Heart right ventricle (tissue), 16 donors: Measurements from ENCODE around the gene SULF2. TPM values are rescaled to one million over a fixed set of nuclear protein-coding genes. Genes with fewer than 3 reads are reported as not detected.

Experiments used
- ATAC-seq, 8 donors: fragments of 200-7000 bp; cut with Tn5 transposase; one replicate each; pipeline ENCODE4 v1.9.1; 2020; ENCODE audit warnings: mild to moderate bottlenecking in 8 of 8, moderate library complexity in 8 of 8, moderate number of reproducible peaks in 1 of 8
- DNase-seq, 2 donors: peaks; one replicate each; pipeline ENCODE4 v3.0.0-alpha.2; 2020
- H3K27ac ChIP-seq, 10 donors: fragments of 200-600 bp; sonication (generic) in 2 of 10; one replicate each; pipeline versions ENCODE4 v1.5.0 to v1.8.0; 2020 to 2022; ENCODE audit warnings: mild to moderate bottlenecking in 3 of 10
- H3K27me3 ChIP-seq, 7 donors: fragments of 200-600 bp; one replicate each; pipeline ENCODE4 v1.8.0; 2021 to 2022; ENCODE audit warnings: mild to moderate bottlenecking in 2 of 7
- H3K36me3 ChIP-seq, 9 donors: fragments of 200-600 bp; sonication (generic) in 1 of 9; one replicate each; pipeline versions ENCODE4 v1.5.0 to v1.8.0; 2020 to 2022; ENCODE audit warnings: mild to moderate bottlenecking in 2 of 9
- H3K4me1 ChIP-seq, 9 donors: fragments of 200-600 bp; sonication (generic) in 1 of 9; one replicate each; pipeline versions ENCODE4 v1.5.0 to v1.8.0; 2020 to 2022; ENCODE audit warnings: mild to moderate bottlenecking in 4 of 9
- H3K4me3 ChIP-seq, 10 donors: fragments of 200-600 bp; sonication (generic) in 2 of 10; one replicate each; pipeline versions ENCODE4 v1.5.0 to v1.8.0; 2020 to 2022; ENCODE audit warnings: mild to moderate bottlenecking in 7 of 10, moderate library complexity in 2 of 10
- H3K9me3 ChIP-seq, 11 donors: fragments of 200-600 bp in 10 of 11; sonication (generic) in 2 of 11; one replicate each; pipeline versions ENCODE4 v1.5.0 to v1.8.0; 2013 to 2022; ENCODE audit warnings: mild to moderate bottlenecking in 2 of 11, control low read depth in 1 of 11, moderate library complexity in 1 of 11
- WGBS, 2 donors: extraction: QIAGEN DNeasy Blood & Tissue Kit; methylation state at CpG; one replicate each; pipeline ENCODE4 v1.1.7; 2013; ENCODE audit warnings: inconsistent platforms in 1 of 2; 5-methylcytosine and 5-hydroxymethylcytosine counted together
- intact Hi-C, 10 donors: fragments of 100-400 bp; cut with DNase I; formaldehyde crosslinking; loops; one replicate each; pipeline versions ENCODE4 v1.11.1 to v1.14.2; 2022
- polyA plus RNA-seq, 2 donors: library from polyadenylated mRNA; stranded (reverse); fragments of 200-250 nt; gene quantifications; one replicate each; pipeline ENCODE4 v1.2.3, GENCODE V29; 2013
- total RNA-seq, 10 donors: library from RNA; stranded (reverse); fragmentation: NEBNext Ultra II Directional in 3 of 10; extraction: Animal tissue kit (Norgen Biotek cat#: 25700) in 3 of 10; gene quantifications; one replicate each; pipeline versions ENCODE4 v1.2.1 to v1.2.4, GENCODE V29; 2021 to 2023
- TF ChIP-seq, protein P1 (sequence below), 9 donors: fragments of 200-600 bp; sonication (generic) in 2 of 9; IDR thresholded peaks; one replicate each; pipeline versions ENCODE4 v1.5.0 to v1.8.0; 2021 to 2022; ENCODE audit warnings: antibody characterized with exemption in 9 of 9, mild to moderate bottlenecking in 5 of 9, moderate library complexity in 1 of 9
- donor health status: Arrhythmogenic right ventricular cardiomyopathy.
- donor health status: ischemic (EF 13 %, LVEDD 7.1; RV severe dilation, severe dysfunction).
- donor health status: healthy with polysubstance abuse.
- donor health status: DM: no; HTN: yes; CAD: no.
- donor health status: DM: no; HTN: no; CAD: no.
- donor health status: ischemic (EF 25% LVEDD 6.9; RV normal size, moderate dysfunction).
- donor health status: ischemic (EF 25% LVEDD 5.7; RV mildly dilated, moderate dysfunction).
- donor health status: healthy.
- donor health status: DM: yes; HTN: yes; CAD: no.
- donor health status: Ischemic cardiomyopathy.
- donor health status: ischemic (EF 35%, LVEDD 5.7; RV mildly dilated, moderate dysfunction).
- donor health status: nonischemic (EF 11% LVEDD 7.7; RV severe dilation, severe dysfunction).
- donor health status: DM: yes; HTN: yes; CAD: no.
- donor health status: PGD.
- donor health status: ischemic (EF 29% LVEDD 5.4; RV normal size, mild dysfunction).
- donor health status: nonischemic (EF 23%, LVEDD 6.1; RV moderate dilation, normal function).

SULF2 gene
- total and polyA plus RNA-seq, 12 donors = 16.7 to 40.6 (median 26.4) TPM

- Histone ChIP-seq H3K4me1 (peaks cover 0 to 35% (median 20%) of the 10 kb centered on the region in 9 donors), H3K9me3 (no peaks in the 10 kb centered on the region), H3K27ac (no peak overlapping the region), H3K27me3 (no peaks in the 10 kb centered on the region), H3K36me3 (peaks cover 0 to 27% (median 0%) of the 10 kb centered on the region in 9 donors), H3K4me3 (no peak overlapping the region)
- DNase-seq = no peak
- TF ChIP-seq, protein P1, sequence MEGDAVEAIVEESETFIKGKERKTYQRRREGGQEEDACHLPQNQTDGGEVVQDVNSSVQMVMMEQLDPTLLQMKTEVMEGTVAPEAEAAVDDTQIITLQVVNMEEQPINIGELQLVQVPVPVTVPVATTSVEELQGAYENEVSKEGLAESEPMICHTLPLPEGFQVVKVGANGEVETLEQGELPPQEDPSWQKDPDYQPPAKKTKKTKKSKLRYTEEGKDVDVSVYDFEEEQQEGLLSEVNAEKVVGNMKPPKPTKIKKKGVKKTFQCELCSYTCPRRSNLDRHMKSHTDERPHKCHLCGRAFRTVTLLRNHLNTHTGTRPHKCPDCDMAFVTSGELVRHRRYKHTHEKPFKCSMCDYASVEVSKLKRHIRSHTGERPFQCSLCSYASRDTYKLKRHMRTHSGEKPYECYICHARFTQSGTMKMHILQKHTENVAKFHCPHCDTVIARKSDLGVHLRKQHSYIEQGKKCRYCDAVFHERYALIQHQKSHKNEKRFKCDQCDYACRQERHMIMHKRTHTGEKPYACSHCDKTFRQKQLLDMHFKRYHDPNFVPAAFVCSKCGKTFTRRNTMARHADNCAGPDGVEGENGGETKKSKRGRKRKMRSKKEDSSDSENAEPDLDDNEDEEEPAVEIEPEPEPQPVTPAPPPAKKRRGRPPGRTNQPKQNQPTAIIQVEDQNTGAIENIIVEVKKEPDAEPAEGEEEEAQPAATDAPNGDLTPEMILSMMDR (IDR thresholded peaks at IDR 0.05) = no peak
- ATAC-seq = no peak
- WGBS, 2 donors = 92 to 94% methylated on average over 5 of the region's 5 CpGs
- intact Hi-C loops = no loop called here
These were observed 33.8 kb downstream of the SULF2 start for GRCh38 chr20:47751449-47751848.

GRCh38 chr20:47749339-47749738 lies 35.9 kb downstream of the SULF2 start:
- H3K4me3 ChIP-seq = no peak overlapping the region
- H3K4me1 ChIP-seq = peaks cover 0 to 35% (median 20%) of the 10 kb centered on the region in 9 donors
- H3K9me3 ChIP-seq = no peaks in the 10 kb centered on the region
- 39 to 43% methylated on average over 4 of the region's 4 CpGs for WGBS, 2 donors
- peak overlapping the region in 8 of 10 donors; percentile 4 to 70 (median 40) for H3K27ac ChIP-seq
- no peaks in the 10 kb centered on the region for H3K27me3 ChIP-seq
- intact Hi-C loops = loop anchor here in 1 of 10 donors (1.0 to 2.0 kb wide), 2 partner anchors 19 to 24 kb away; no protein-coding TSS in a partner anchor
- DNase-seq (peak in 1 of 2 donors; percentile 47), ATAC-seq (peak; percentile 63 to 87 (median 84))
- TF ChIP-seq, protein P1 (IDR thresholded peaks at IDR 0.05) = no peak
- H3K36me3 ChIP-seq = peaks cover 0 to 20% (median 0%) of the 10 kb centered on the region in 9 donors

- peak in 4 of 8 donors; percentile 22 to 59 (median 36) for ATAC-seq
- Histone ChIP-seq H3K4me1 (peaks cover 0 to 35% (median 20%) of the 10 kb centered on the region in 9 donors), H3K36me3 (peaks cover 0 to 20% (median 0%) of the 10 kb centered on the region in 9 donors), H3K27ac (peak overlapping the region in 9 of 10 donors; percentile 4 to 70 (median 55)), H3K9me3 (no peaks in the 10 kb centered on the region), H3K4me3 (no peak overlapping the region), H3K27me3 (no peaks in the 10 kb centered on the region)
- intact Hi-C loops = loop anchor here in 1 of 10 donors (1.0 to 2.0 kb wide), 2 partner anchors 20 to 24 kb away; no protein-coding TSS in a partner anchor
- DNase-seq = no peak
- TF ChIP-seq, protein P1 (IDR thresholded peaks at IDR 0.05) = no peak
- WGBS, 2 donors = 67 to 84% methylated on average over 5 of the region's 5 CpGs
These were observed 36.5 kb downstream of the SULF2 start for GRCh38 chr20:47748823-47749222.

GRCh38 chr20:47748069-47748468 lies 37.2 kb downstream of the SULF2 start:
- peak overlapping the region in 7 of 10 donors; percentile 25 to 70 (median 64) for H3K27ac ChIP-seq
- H3K27me3 ChIP-seq = no peaks in the 10 kb centered on the region
- intact Hi-C loops = loop anchor here in 1 of 10 donors (2.0 kb wide), 1 partner anchor 21 kb away; no protein-coding TSS in a partner anchor
- TF ChIP-seq, protein P1 (IDR thresholded peaks at IDR 0.05) = no peak
- H3K4me1 ChIP-seq = peaks cover 0 to 35% (median 20%) of the 10 kb centered on the region in 9 donors
- no peak overlapping the region for H3K4me3 ChIP-seq
- DNase-seq (no peak), ATAC-seq (no peak)
- H3K36me3 ChIP-seq = peaks cover 0 to 20% (median 0%) of the 10 kb centered on the region in 9 donors
- WGBS, 2 donors = 89 to 91% methylated on average over 6 of the region's 6 CpGs
- H3K9me3 ChIP-seq = no peaks in the 10 kb centered on the region
